ENCODE results near the gene H1-8.

DNA sequence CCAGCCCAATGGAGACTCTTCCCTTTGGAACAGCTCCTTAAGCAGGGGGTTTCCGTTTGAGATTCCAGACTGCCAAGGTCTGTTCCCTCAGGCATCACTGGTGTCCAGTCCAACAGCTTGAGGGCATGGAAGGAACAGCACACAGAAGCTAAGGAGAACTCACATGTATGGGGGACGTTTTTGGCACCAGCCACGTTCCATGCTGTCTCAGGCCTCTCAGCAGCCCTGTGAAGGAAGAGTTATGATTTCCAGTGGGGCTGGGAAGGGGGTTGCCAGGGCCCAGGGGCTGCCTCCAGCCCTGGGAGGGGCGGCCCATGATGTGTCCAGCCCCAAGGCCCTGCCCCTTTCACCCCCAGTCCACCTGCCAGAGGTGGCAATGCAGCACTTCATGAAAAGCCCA lies 22.0 kb upstream of the H1-8 start:
- TF ChIP-seq, protein P1, sequence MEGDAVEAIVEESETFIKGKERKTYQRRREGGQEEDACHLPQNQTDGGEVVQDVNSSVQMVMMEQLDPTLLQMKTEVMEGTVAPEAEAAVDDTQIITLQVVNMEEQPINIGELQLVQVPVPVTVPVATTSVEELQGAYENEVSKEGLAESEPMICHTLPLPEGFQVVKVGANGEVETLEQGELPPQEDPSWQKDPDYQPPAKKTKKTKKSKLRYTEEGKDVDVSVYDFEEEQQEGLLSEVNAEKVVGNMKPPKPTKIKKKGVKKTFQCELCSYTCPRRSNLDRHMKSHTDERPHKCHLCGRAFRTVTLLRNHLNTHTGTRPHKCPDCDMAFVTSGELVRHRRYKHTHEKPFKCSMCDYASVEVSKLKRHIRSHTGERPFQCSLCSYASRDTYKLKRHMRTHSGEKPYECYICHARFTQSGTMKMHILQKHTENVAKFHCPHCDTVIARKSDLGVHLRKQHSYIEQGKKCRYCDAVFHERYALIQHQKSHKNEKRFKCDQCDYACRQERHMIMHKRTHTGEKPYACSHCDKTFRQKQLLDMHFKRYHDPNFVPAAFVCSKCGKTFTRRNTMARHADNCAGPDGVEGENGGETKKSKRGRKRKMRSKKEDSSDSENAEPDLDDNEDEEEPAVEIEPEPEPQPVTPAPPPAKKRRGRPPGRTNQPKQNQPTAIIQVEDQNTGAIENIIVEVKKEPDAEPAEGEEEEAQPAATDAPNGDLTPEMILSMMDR (IDR thresholded peaks at IDR 0.05; ENCODE audit: insufficient read depth, low read length, poor library complexity, severe bottlenecking), result no peak
- no peak for TF ChIP-seq EZH2phosphoT487 (conservative IDR thresholded peaks at IDR 0.05; ENCODE audit: low read length)

Data from SU-DHL-6 (cell line).